Stimulated activated CD8-positive, alpha-beta memory T cell treated with anti-CD3 and anti-CD28 coated beads, Interleukin-7, amount 100 ng/mL, for 4 hours (primary cell): ENCODE measurements around the gene CTF1.
"Not testable (repeated sequence)": the region's sequence is repeated elsewhere in the genome, so short reads cannot be mapped to it uniquely, and the experiment has no call there.

Experiments used
- DNase-seq, 2 donors: peaks; one replicate each; pipeline ENCODE4 v3.0.0-alpha.2; 2020; ENCODE audit warnings: low read depth in 2 of 2

Gene CTF1

DNA sequence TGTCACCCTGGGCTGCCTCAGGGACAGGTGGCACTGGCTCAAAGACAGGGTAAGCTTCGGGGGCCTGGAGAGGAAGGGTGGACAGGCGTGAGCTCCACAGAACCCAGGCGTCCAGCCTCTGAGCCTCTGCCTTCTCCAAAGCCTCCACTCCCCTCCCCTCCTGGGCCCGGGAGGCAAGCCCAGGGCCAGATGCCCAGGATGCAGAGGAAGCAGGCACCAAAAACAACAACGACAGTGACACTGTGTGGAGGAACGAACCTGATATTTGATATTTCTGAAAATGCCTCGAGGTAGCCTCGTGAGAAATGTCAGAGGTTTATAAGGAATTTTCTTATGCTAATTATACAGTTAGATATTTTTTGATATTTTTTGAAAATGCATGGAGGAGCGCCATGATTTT is 8.5 kb upstream of the CTF1 start:
- DNase-seq = no peak

DNA sequence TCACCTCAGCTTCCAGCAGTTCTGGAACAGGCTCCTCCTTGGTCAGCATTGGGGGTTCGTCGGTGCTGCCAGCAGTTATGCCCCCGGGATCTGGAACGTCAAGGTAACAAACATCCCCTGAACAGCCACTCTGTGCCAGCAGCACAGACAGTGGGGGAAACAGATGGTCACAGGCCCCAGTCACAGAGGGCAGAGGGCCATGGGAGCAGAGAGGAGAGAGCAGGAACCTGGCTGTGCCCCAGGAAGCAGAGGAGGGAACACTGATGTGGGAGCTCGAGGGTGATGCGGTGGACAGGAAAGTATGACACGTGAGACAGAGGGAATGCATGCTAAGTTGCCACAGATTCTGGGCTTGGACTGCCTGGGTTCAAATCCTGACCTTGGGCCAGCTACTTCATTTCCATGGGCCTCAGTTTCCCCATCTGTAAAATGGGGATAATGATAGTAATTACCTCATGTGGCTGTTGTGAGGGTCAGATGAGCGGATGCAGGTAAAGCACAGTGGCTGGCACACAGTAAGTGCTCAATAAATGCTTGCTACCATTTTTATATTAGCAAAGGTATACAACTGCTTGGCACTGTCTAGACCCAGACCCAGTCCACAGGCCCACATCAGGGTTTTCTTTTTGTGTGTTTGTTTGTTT is 7.4 kb upstream of the CTF1 start:
- no peak for DNase-seq

DNA sequence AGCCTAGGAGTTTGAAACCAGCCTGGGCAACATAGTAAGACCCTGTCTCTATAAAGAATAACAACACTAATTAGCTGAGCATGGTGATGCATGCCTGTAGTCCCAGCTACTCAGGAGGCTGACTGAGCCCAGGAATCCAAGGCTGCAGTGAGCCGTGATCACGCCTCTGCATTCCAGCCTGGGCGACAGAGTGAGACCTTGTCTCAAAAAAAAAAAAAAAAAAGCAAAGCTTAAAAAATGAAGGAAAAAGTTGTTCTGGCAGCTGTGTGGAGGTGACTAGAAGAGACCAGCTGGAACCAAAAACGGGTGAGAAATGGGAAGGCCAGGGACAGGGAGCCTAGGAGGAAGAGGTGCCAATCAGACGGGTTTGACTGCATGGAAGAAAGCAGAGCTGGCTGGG is 6.7 kb upstream of the CTF1 start:
- DNase-seq = no peak

DNA sequence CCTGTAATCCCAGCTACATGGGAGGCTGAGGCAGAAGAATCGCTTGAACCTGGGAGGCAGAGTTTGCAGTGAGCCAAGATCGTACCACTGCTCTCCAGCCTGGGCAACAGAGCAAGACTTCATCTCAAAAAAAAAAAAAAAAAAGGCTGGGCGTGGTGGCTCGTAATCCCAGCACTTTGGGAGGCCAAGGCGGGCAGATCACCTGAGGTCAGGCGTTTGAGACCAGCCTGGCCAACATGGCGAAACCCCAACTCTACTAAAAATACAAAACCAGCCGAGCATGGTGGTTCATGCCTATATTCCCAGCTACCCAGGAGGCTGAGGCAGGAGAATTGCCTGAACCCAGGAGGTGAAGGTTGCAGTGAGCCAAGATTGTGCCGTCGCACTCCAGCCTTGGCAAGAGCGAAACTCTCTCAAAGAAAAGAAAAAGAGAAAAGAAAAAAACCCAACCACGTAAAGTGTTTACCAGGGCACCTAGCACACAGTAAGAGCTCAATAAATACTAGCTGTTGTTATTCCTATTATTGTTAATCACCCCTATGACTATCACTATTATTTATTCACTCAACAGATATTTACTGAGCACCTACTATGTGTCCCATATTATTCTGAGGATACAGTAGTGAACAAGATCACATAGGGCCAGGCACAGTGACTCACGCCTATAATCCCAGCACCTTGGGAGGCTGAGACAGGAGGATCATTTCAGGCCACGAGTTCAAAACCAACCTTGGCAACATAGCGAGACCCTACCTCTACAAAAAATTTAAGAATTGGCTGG is 5.2 kb upstream of the CTF1 start:
- DNase-seq = not testable (repeated sequence)

DNA sequence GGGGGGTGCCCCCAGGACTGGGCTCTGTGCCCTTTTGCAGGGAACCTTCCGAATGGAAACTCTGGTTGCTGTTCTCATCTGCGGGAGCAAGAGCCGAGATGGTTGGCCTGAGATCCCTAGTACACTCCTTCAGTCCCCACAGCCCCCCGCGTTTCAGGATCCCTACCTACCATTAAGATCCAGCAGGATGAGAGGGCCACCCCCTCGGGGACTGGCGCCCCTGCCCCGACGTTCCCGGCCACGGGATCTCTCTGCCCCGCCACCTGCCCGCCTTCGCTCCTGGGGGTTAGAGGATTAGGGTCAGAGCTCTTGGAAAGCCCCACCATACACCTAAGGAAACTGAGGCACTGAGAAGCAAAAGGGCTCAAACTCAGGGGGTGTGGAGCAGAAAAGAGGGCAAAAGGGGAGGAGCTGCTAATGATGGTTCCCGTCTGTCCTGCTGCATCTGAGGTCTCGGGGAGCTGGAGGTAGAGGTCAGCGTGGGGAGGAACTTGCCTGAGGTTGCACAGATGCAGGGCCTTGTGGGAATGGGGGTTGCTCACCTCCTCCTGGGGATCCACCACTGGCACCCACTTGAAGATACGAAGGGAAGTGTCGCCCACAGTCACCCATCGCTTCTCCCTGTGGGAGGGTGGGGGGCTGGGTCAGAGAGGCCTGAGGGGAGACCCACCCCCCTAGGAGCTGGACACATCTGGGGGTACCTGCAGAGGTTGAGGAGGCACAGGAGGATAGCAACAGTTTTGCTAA is 3.6 kb upstream of the CTF1 start:
- DNase-seq = no peak

DNA sequence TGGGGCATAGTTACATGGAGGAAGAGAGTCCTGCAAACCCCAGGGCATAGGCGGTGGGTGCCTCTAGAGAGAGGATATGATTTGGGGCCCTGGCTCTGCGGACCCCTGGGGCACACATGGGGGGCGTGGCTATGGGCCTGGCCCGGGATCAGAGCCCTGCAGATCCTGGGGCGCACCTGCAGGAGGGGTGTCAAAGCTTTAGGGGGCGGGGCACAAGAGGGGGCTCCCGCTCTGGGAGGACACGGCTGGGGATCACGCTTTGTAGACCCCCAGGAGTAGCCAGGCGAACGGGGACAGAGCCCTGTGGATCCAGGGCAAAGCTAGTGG is 3.0 kb upstream of the CTF1 start:
- DNase-seq = no peak

DNA sequence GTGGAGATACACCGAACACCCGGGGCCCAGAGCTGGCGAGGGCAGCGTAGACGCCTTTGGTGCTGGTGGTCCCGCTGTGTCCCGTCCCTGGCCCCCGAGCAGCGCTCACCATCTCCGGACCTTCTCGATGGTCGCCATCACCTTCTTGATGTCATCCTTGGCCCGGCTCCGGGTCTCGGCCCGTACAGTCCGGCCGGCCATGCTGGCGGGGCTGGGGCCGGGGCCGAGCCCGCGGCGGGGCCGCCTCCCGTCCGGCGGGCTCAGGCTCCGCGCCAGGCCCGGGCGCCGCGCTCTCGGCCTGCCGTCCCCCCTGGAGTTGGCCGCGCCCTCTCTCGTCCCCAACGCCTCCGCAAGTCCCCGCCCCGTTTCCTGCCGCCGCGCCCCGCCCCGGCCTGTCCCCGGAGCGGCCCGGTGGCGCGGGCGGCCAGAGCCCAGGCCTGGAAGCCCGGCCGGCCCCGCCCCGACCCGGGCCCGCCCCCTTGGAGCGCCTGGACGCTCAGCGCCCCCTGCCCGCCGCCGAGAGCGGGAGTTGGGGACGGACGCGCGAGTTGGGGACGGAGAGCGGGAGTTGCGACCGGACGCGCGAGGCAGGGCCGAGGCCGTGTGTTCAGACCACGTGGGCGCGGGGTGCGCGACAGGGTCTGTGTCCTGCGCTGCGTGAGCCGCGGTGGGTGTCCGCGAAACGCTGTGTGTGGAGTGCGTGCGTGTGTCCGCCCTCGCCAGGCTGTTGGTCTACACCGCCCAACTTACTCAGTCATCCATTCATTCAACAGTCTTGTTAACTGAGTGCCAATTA is 2.5 kb upstream of the CTF1 start, which contains the start of gene BCL7C:
BCL7C (minus strand) TSS at position 334 of the 796 bp plus-strand sequence; CDS start at position 201, 133 bp downstream.
- peak; percentile 56 to 79 for DNase-seq

DNA sequence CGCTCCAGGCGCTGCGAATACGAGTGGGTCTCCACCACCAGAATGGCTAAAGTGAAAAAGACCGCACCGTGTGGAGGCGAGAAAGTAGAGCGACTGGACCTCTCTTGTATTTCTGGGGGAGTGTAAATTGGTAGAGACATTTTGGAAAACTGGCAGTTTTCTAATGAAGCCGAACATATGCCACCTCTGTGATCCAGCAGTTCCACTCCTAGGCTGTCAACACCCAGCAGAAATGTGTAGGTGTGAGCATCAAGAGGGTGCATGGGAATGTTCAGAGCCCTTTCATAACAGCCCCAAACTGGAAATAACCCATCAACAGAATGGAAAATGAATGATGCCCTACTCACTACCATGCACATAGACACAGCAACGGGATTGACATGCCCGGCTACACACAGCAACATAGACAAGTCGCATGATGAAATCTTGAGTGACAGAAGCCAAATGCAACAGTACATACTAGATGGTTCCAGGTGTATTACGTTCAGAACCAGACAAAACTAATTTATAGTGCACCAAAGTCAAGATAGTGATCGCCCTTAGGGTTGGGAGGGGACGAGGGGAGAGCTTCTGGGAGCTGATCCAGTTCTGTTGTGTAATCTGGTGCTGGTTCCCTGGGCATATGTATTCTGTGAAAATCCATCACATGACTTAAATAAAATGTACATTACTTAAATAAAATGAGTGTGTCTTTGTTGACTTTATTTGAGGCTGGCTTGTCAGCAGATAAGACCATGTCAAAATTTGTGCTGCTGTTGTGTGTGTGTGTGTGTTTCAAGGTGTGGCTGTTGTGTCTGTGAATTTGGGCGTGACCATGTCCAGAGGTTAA is 1.7 kb upstream of the CTF1 start:
- DNase-seq = no peak

DNA sequence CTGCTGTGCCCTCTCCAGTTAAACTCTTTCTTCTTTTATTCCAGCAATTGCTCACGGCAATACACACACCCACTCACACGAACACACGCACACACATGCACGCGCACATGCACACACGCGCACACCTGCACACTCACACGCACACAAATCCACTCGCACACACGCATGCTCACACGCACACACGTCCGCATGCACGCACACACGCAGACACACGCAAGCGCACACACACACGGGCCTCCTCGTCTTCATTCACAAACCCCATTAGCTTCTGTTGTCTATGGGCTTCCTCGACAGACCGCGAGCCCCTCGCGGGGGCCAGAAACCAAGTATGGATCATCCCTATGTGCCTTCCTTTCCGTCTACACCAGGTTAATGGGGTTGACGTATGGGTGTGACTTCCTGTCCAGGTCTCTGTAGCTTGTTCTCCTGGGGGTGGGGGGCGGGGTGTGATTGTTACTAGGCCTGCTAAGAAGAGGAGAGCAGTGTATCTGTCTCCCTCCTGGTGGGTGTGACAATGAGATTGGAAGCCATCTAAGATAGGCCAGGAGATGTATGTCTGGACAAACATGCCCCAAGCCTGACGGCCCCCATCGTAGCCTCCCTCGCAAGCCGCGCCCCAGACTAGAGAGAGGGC is 670 bp upstream of the CTF1 start:
- DNase-seq = no peak

DNA sequence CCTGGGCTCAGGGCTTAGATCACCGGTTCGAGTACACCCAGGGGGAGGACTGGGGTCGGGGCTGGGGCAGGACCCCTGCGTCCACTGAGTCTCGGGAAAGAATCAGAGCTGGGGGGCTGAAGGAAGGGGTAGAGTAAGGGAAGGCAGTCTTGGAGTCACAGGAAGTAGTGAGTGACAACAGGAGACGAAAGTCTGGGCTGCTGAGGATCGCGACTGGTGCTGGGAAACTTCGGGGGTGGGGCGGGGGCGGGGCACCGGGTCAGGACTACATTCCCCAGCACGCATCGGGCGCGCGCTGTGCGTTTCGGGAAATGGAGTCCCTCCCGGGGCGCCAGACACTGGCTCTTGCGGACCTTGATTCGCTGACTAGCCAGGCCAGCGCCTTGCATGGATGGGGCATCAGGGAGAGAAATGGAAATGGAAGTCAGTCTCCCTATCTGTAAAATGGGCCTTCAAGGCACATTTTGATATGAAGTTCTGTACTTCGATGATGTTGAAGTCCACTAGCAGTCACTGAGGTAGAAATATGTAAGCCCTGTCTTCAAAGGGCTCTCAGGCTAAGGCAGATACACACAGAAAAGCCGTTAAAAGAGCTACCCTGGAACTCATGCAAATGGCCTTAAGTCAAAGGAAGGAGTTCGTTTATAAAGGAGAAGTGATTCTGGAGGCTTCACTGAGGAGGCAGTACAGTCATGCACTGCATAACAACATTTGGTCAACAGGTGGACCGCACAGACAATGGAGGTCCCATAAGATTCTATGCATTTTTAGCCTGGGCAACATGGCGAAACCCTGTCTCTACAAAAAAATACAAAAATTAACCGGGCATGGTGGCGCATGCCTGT is 697 bp downstream of the CTF1 start:
- DNase-seq = peak; percentile 60 to 73

DNA sequence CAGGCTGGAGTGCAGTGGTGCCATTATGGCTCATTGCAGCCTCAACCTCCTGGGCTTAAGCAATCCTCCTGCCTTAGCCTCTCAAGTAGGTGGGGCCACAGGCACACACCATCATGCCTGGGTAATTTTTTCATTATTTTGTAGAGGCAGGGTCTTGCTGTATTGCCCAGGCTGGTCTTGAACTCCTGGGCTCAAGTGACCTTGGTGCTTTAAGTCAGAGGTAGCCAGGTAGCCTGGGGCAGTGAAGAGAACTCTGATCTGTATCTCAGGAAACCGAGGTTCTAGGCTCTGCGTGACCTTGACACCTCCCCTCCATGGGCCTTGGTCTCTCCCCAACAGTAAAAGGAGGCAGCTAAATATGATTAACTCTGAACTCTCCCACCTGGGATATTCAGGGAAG is 3.4 kb downstream of the CTF1 start:
- no peak for DNase-seq

DNA sequence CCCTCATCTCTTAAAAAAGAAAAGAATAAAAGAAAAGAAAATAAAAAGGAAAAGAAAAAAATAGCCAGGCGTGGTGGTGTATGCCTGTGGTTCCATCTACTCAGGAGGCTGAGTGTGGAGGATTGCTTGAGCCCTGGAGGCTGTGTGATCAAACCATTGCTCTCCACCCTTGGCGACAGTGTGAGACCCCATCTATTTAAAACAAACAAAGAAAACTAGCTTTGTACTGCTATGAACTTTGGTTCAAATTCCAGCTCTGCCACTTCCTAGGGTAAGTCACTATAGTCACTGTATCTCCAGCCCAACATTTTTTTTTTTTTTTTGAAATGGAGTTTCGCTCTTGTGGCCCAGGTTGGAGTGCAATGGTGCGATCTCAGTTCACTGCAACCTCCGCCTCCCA is 4.2 kb downstream of the CTF1 start:
- no peak for DNase-seq

DNA sequence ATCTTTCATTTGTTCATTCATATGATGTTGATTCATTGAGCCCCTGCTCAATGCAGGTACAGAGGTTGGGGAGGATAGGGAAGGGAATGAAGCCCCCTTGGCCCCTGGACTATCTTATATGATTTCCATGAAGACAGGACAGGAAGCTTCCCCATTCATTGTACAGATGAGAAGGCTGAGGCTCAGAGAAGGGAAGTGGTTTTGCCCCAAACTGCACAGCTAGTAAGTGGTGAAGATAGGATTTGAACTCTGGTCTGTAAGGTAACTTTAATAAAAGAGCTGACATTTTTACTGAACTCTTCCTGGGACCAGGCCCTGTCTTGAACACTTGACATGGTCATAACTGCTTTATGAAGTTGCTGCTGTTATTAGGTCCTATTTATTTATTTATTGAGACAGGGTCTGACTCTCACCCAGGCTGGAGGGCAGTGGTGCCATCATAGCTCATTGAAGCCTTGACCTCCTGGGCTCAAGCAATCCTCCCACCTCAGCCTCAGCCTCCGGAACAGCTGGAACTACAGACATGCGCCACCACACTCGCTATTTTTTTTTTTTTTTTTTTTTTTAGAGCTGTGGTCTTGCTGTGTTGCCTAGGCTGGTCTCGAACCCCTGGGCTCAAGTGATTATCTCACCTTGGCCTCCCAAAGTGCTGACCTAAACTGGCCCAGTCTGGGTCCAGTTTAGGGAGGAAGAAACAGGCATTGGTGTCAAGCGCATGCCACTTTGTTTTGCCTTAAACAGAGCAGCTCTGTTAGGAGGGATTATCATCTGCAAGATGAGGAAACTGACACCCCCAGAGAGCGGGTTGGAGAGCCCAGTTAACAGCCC is 5.0 kb downstream of the CTF1 start:
- DNase-seq = no peak

DNA sequence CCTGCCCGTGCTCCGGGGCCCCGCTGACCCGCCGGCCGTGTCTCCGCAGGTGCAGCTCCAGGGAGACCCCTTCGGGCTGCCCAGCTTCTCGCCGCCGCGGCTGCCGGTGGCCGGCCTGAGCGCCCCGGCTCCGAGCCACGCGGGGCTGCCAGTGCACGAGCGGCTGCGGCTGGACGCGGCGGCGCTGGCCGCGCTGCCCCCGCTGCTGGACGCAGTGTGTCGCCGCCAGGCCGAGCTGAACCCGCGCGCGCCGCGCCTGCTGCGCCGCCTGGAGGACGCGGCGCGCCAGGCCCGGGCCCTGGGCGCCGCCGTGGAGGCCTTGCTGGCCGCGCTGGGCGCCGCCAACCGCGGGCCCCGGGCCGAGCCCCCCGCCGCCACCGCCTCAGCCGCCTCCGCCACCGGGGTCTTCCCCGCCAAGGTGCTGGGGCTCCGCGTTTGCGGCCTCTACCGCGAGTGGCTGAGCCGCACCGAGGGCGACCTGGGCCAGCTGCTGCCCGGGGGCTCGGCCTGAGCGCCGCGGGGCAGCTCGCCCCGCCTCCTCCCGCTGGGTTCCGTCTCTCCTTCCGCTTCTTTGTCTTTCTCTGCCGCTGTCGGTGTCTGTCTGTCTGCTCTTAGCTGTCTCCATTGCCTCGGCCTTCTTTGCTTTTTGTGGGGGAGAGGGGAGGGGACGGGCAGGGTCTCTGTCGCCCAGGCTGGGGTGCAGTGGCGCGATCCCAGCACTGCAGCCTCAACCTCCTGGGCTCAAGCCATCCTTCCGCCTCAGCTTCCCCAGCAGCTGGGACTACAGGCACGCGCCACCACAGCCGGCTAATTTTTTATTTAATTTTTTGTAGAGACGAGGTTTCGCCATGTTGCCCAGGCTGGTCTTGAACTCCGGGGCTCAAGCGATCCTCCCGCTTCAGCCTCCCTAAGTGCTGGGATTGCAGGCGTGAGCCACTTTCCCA is 5.9 kb downstream of the CTF1 start:
- peak in 1 of 2 donors; percentile 41 for DNase-seq

DNA sequence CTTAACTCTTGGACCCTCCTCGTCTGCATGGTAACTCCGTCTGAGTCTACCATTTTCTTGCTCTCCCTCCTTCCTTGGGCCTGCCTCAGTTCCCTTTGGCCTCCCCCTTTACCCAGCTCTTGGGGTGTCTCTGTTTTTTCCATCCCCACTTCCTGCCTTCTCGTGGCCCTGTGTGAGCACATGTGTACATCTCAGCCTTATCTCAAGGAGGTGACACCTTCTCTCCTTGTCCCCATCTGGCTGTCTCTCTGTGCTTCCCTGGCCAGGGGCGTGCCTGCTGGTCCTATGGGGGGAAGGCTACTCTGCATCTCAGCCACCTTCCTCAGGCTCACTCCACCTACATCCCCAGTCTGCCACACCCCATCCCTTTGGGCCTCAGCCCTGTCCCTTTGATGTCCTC is 6.6 kb downstream of the CTF1 start:
- DNase-seq = no peak

DNA sequence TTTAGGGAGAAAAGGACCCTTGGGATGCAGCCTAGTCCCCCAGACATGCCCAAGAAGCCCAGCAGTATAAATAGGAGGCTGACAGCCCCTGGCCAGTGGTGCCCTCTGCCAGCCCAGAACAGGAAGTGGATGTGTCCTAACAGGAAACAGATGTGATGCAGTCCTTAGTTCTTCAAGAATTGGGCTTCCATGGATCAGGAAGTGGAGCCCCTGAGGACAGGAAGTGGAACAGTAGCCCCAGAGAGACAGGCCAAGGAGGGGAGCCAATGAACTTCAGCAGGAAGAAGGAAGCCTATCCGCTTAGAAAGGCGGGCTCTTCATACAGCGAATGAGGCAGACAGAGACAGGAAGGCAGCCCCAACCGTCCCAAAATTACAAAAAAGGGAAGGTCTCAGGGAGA is 7.2 kb downstream of the CTF1 start:
- DNase-seq = no peak

DNA sequence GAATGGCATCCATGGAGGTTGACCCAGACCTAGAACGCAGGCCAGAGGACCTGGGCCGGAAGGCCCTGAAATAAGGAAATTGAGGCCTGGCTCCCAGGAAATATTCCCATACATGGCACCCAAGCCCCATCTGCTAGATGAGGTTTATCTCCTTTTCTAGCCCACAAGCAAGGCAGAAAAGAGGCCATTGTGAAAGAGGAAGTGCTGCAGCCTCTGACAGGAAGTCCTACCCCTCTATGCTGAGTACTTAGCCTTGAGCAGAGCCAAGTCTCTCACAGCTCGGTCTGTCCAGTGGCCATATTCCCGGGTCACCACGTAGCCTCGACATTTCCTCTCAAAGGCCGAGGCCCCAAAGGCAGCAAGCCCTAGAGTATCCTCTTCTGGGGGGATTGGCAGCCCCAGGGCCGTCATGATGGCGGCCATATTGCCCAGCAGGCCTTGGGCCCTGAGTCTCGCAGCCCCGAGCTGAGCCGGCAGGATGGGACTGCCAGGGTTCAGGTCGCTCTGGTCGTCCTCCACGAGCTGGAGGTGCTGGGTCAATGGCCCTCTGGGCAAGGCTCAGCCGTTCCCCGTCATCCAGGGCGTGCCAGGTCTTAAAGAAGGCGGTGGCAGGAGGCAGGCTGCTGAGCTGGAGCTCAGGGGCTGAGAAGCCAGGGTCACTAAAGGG is 7.8 kb downstream of the CTF1 start:
- no peak for DNase-seq
